Stomach (tissue), 9 donors: ENCODE measurements around the gene LIN9. TPM values are rescaled to one million over a fixed set of nuclear protein-coding genes. Genes with fewer than 3 reads are reported as not detected.

ENCODE experiments used
- DNase-seq, 2 donors: peaks; one replicate each; pipeline versions ENCODE4 v3.0.0 to v3.0.0-alpha.2; 2013 to 2019
- H3K27ac ChIP-seq, 5 donors: fragments of 200-600 bp in 4 of 5; sonication (generic) in 4 of 5; one replicate each; pipeline ENCODE4 v1.5.1; 2013 to 2019; ENCODE audit warnings: mild to moderate bottlenecking in 1 of 5, moderate library complexity in 1 of 5
- H3K27me3 ChIP-seq, 3 donors: fragments of 200-600 bp; sonication (generic); one replicate each; pipeline ENCODE4 v1.5.1; 2017 to 2019; ENCODE audit warnings: mixed run types in 1 of 3
- H3K36me3 ChIP-seq, 4 donors: fragments of 200-600 bp; sonication (generic); 1 replicate in 3 of 4; 2 replicates in 1 of 4; pipeline ENCODE4 v1.5.1; 2016 to 2019
- H3K4me1 ChIP-seq, 4 donors: fragments of 200-600 bp; sonication (generic); one replicate each; pipeline ENCODE4 v1.5.1; 2016 to 2019
- H3K4me3 ChIP-seq, 4 donors: fragments of 200-600 bp; sonication (generic) in 3 of 4; one replicate each; pipeline ENCODE4 v1.5.1; 2016 to 2019; ENCODE audit warnings: mild to moderate bottlenecking in 1 of 4
- H3K9me3 ChIP-seq, 4 donors: fragments of 200-600 bp; sonication (generic); one replicate each; pipeline ENCODE4 v1.5.1; 2016 to 2019
- EP300 ChIP-seq: sonication (generic); formaldehyde crosslinking; IDR thresholded peaks from one replicate; pipeline ENCODE4 v1.6.1; 2017; ENCODE audit warnings: antibody characterized with exemption
- POLR2A ChIP-seq, 4 donors: fragments of 450-650 bp; IDR thresholded peaks; one replicate each; pipeline ENCODE4 v1.6.1; 2016; ENCODE audit warnings: antibody characterized with exemption in 4 of 4, control low read depth in 2 of 4, mild to moderate bottlenecking in 1 of 4, moderate library complexity in 1 of 4
- POLR2AphosphoS5 ChIP-seq, 3 donors: sonication (generic); formaldehyde crosslinking; IDR thresholded peaks; one replicate each; pipeline ENCODE4 v1.6.1; 2016; ENCODE audit warnings: antibody characterized with exemption in 3 of 3
- WGBS, 5 donors: extraction: QIAGEN DNeasy Blood & Tissue Kit in 3 of 5; methylation state at CpG; one replicate each; pipeline versions ENCODE4 v1.1.5 to v1.1.7; 2013 to 2018; 5-methylcytosine and 5-hydroxymethylcytosine counted together
- intact Hi-C: fragments of 100-400 bp; cut with DNase I; formaldehyde crosslinking; loops from one replicate; pipeline ENCODE4 v1.15.1; 2023; ENCODE audit warnings: low total_unique reads
- polyA plus RNA-seq, 3 donors: library from polyadenylated mRNA; stranded (reverse); fragments of 200-250 nt; gene quantifications; one replicate each; pipeline ENCODE4 v1.2.3, GENCODE V29; 2013
- total RNA-seq, 5 donors: library from RNA; depleted of rRNA; stranded (reverse); fragments of >200 nt; gene quantifications; one replicate each; pipeline versions ENCODE4 v1.1.0 to v1.2.3, GENCODE V29; 2014 to 2016
- TF ChIP-seq, protein P1 (sequence below), 7 experiments: fragments of 450-650 bp in 4 of 7; fragments of 200-600 bp in 3 of 7; sonication (generic) in 3 of 7; IDR thresholded peaks; one replicate each; pipeline ENCODE4 v1.5.1; 2016 to 2019; ENCODE audit warnings: antibody characterized with exemption in 7 of 7, control low read depth in 2 of 7, mild to moderate bottlenecking in 1 of 7
- donor health status: healthy with polysubstance abuse.
- donor health status: Bipolar disorder and iron deficiency.
- donor health status: healthy.

The LIN9 gene
- total and polyA plus RNA-seq, 8 donors, result 1.3 to 45.5 (median 2.9) TPM; not detected in 1

DNA sequence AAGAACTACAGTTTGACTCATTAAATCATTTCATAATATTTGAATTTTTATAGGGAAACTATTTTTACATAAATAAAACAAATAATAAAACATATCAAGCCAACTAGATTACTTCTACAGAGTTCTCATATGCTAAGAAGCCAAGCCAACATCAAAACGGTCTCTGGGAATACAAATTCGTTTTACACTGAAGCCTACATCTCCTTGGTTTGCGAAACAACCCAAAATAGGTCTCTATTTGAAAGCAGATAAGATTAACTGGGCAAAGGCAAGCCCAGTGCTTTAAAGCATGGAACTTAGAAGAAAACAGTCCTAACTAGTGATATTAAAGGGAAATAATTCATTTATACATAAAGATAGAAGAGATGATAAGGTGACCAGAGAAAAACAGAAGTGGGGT is 60.2 kb downstream of the LIN9 start:
- TF ChIP-seq POLR2A (IDR thresholded peaks at IDR 0.05) (no peak), POLR2AphosphoS5 (IDR thresholded peaks at IDR 0.05) (no peak), EP300 (no peak)
- TF ChIP-seq, protein P1, sequence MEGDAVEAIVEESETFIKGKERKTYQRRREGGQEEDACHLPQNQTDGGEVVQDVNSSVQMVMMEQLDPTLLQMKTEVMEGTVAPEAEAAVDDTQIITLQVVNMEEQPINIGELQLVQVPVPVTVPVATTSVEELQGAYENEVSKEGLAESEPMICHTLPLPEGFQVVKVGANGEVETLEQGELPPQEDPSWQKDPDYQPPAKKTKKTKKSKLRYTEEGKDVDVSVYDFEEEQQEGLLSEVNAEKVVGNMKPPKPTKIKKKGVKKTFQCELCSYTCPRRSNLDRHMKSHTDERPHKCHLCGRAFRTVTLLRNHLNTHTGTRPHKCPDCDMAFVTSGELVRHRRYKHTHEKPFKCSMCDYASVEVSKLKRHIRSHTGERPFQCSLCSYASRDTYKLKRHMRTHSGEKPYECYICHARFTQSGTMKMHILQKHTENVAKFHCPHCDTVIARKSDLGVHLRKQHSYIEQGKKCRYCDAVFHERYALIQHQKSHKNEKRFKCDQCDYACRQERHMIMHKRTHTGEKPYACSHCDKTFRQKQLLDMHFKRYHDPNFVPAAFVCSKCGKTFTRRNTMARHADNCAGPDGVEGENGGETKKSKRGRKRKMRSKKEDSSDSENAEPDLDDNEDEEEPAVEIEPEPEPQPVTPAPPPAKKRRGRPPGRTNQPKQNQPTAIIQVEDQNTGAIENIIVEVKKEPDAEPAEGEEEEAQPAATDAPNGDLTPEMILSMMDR (IDR thresholded peaks at IDR 0.05), result no peak
- Histone ChIP-seq H3K9me3 (no peaks in the 10 kb centered on the region), H3K27me3 (no peaks in the 10 kb centered on the region), H3K27ac (no peak overlapping the region), H3K36me3 (peaks cover 5 to 21% (median 15%) of the 10 kb centered on the region in 4 donors), H3K4me1 (no peaks in the 10 kb centered on the region), H3K4me3 (no peak overlapping the region)
- 39 to 62% (median 44%) methylated on average over 3 of the region's 3 CpGs for whole genome bisulfite sequencing, 5 donors
- no peak for DNase-seq
- intact Hi-C loops, result no loop called here

DNA sequence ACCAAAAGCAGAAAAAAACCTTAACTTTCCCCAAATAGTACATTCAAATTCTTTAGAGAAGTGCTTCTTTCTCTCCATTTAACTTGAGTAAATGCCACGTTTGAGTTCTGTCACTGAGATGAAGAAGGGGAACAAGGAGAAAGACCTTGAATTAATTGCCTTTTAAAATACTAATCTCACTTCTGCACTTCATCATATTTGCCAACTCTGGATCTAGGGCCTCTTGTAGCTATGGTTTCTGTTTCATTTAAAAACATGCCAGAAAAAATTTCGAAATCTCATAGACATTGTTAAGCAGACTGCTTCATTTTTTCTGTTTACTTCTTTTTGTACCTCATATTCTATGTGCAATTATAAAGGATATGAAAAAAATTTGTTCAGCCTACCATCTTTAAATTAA is 60.9 kb downstream of the LIN9 start:
- Histone ChIP-seq H3K4me3 (no peak overlapping the region), H3K36me3 (peaks cover 5 to 18% (median 14%) of the 10 kb centered on the region in 4 donors), H3K27ac (peak overlapping the region in 1 of 5 donors; percentile 24), H3K27me3 (no peaks in the 10 kb centered on the region), H3K4me1 (no peaks in the 10 kb centered on the region), H3K9me3 (no peaks in the 10 kb centered on the region)
- intact Hi-C loops, result no loop called here
- peak in 1 of 2 donors; percentile 36 for DNase-seq
- 28 to 50% (median 42%) methylated on average over 2 of the region's 2 CpGs for WGBS, 5 donors
- TF ChIP-seq EP300 (no peak), POLR2AphosphoS5 (IDR thresholded peaks at IDR 0.05) (no peak), POLR2A (IDR thresholded peaks at IDR 0.05) (no peak)
- TF ChIP-seq, protein P1 (IDR thresholded peaks at IDR 0.05), result no peak

- no peak overlapping the region for H3K4me3 ChIP-seq
- intact Hi-C loops, result no loop called here
- no peaks in the 10 kb centered on the region for H3K4me1 ChIP-seq
- DNase-seq, result no peak
- TF ChIP-seq EP300, result no peak
- no peak for TF ChIP-seq POLR2A (IDR thresholded peaks at IDR 0.05)
- TF ChIP-seq POLR2AphosphoS5 (IDR thresholded peaks at IDR 0.05), result no peak
- TF ChIP-seq, protein P1 (IDR thresholded peaks at IDR 0.05), result no peak
- 95 to 99% (median 99%) methylated on average over 3 of the region's 3 CpGs for WGBS, 5 donors
- no peaks in the 10 kb centered on the region for H3K9me3 ChIP-seq
- no peak overlapping the region for H3K27ac ChIP-seq
- peaks cover 2 to 26% (median 22%) of the 10 kb centered on the region in 4 donors for H3K36me3 ChIP-seq
- H3K27me3 ChIP-seq, result no peaks in the 10 kb centered on the region
Measured at GRCh38 chr1:226239421-226239820, 69.5 kb downstream of the LIN9 start.

DNA sequence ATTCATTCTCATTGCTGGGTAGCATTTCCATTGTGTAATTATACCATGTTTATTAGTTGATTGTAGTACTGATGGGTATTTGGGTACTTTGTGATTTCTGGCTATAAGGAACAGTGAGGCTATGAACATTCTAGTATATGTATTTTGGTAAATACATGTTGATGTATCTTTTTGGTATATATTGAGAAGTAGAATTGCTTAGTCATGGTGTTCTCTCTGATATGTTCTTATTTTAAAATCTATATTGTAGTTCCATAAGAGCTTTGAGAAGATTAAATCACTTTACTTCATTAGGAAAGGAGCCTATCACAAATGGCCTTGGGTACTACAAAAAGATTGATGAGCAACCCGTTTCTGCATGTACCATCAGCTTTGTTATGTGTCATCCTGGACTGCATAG is 72.1 kb downstream of the LIN9 start:
- intact Hi-C loops, result no loop called here
- no peak for TF ChIP-seq POLR2A (IDR thresholded peaks at IDR 0.05)
- TF ChIP-seq, protein P1 (IDR thresholded peaks at IDR 0.05), result no peak
- TF ChIP-seq POLR2AphosphoS5 (IDR thresholded peaks at IDR 0.05), result no peak
- TF ChIP-seq EP300, result no peak
- Histone ChIP-seq H3K27ac (no peak overlapping the region), H3K4me1 (no peaks in the 10 kb centered on the region), H3K27me3 (no peaks in the 10 kb centered on the region), H3K9me3 (no peaks in the 10 kb centered on the region), H3K36me3 (peaks cover 2 to 41% (median 34%) of the 10 kb centered on the region in 4 donors), H3K4me3 (no peak overlapping the region)
- no peak for DNase-seq
- WGBS, 5 donors, result 88 to 100% (median 94%) methylated on average over 1 of the region's 1 CpG
